Mammary epithelial cell (primary cell): ENCODE results near the gene ADAM29.

Experiments
- CTCF ChIP-seq, 2 donors: IDR thresholded peaks in 1 of 2; conservative IDR thresholded peaks in 1 of 2; 2 replicates each; pipeline ENCODE4 v1.5.1; 2011 to 2012; ENCODE audit warnings: inconsistent platforms in 2 of 2, low read length in 2 of 2, mild to moderate bottlenecking in 2 of 2, control low read depth in 1 of 2, low read depth in 1 of 2; ENCODE audit not compliant: insufficient read depth in 1 of 2; ENCODE audit errors: extremely low read depth in 1 of 2
- EZH2 ChIP-seq: IDR thresholded peaks from 2 replicates; pipeline ENCODE4 v1.6.1; 2012; ENCODE audit warnings: low read length, inconsistent platforms, borderline replicate concordance

GRCh38 chr4:174973336-174973735, 55.2 kb downstream of the ADAM29 start:
- TF ChIP-seq CTCF (conservative IDR thresholded peaks at IDR 0.05 in 1 of 2, IDR thresholded peaks at IDR 0.05 in 1 of 2; ENCODE audit: extremely low read depth in 1 of 2, insufficient read depth in 1 of 2, low read depth in 1 of 2, low read length in 2 of 2) (no peak), EZH2 (no peak)
